OCI-LY1 (cell line): ENCODE results near the gene ERGIC2.

Experiments used
- H2AFZ ChIP-seq: fragments of 200-600 bp; sonication (generic), shearing (Covaris generic); 2 replicates; pipeline ENCODE4 v1.6.0; 2014; ENCODE audit warnings: antibody characterized with exemption, mild to moderate bottlenecking, low read length
- H3F3A ChIP-seq: fragments of 200-600 bp; sonication (generic), shearing (Covaris generic); 2 replicates; pipeline ENCODE4 v1.6.0; 2014; ENCODE audit warnings: mild to moderate bottlenecking, antibody characterized with exemption, low read length, moderate library complexity; ENCODE audit not compliant: insufficient read depth
- H3K27ac ChIP-seq: fragments of 200-600 bp; sonication (generic); 2 replicates; pipeline ENCODE4 v1.5.1; 2014; ENCODE audit warnings: low read length, mixed run types, mild to moderate bottlenecking, low read depth; ENCODE audit not compliant: poor library complexity, severe bottlenecking
- H3K27me3 ChIP-seq: fragments of 200-600 bp; sonication (generic); 2 replicates; pipeline ENCODE4 v1.6.0; 2014; ENCODE audit warnings: antibody characterized with exemption, mild to moderate bottlenecking, low read length, moderate library complexity; ENCODE audit not compliant: insufficient read depth
- H3K36me3 ChIP-seq: fragments of 200-600 bp; sonication (generic); 2 replicates; pipeline ENCODE4 v1.6.1; 2014; ENCODE audit warnings: mild to moderate bottlenecking, antibody characterized with exemption, low read length, moderate library complexity, mixed read lengths; ENCODE audit not compliant: insufficient read depth
- H3K4me1 ChIP-seq: fragments of 200-600 bp; sonication (generic); 2 replicates; pipeline ENCODE4 v1.5.1; 2014; ENCODE audit warnings: mild to moderate bottlenecking, low read length, moderate library complexity; ENCODE audit not compliant: insufficient read depth, severe bottlenecking
- H3K4me2 ChIP-seq: fragments of 200-600 bp; sonication (generic), shearing (Covaris generic); 2 replicates; pipeline ENCODE4 v1.6.1; 2014; ENCODE audit warnings: low read length
- H3K4me3 ChIP-seq: fragments of 200-600 bp; sonication (generic); 2 replicates; pipeline ENCODE4 v1.5.1; 2014; ENCODE audit warnings: low read length, low read depth, mild to moderate bottlenecking, mixed read lengths; ENCODE audit not compliant: poor library complexity, severe bottlenecking
- H3K79me2 ChIP-seq: fragments of 200-600 bp; shearing (Covaris generic); 2 replicates; pipeline ENCODE4 v1.6.1; 2016; ENCODE audit warnings: mixed run types, low read length, mixed read lengths; ENCODE audit not compliant: insufficient read depth
- H3K9ac ChIP-seq: fragments of 200-600 bp; sonication (generic), shearing (Covaris generic); 2 replicates; pipeline ENCODE4 v1.6.1; 2014; ENCODE audit warnings: mild to moderate bottlenecking, low read length, mixed read lengths
- H3K9me2 ChIP-seq: fragments of 200-600 bp; sonication (generic), shearing (Covaris generic); 2 replicates; pipeline ENCODE4 v1.6.1; 2014; ENCODE audit warnings: low read depth, mild to moderate bottlenecking, low read length, mixed read lengths
- H3K9me3 ChIP-seq: fragments of 200-600 bp; shearing (Covaris generic); 2 replicates; pipeline ENCODE4 v1.6.1; 2014; ENCODE audit warnings: low read length, mixed read lengths
- H4K20me1 ChIP-seq: fragments of 200-600 bp; sonication (generic), shearing (Covaris generic); 2 replicates; pipeline ENCODE4 v1.6.0; 2016; ENCODE audit warnings: mild to moderate bottlenecking, low read length; ENCODE audit not compliant: insufficient read depth
- EZH2 ChIP-seq: fragments of 200-600 bp; sonication (generic), shearing (Covaris generic); IDR thresholded peaks from 2 replicates; pipeline ENCODE4 v1.8.0; 2017; ENCODE audit warnings: borderline replicate concordance, mixed run types, mild to moderate bottlenecking, antibody characterized with exemption, low read length, moderate library complexity, mixed read lengths
- TF ChIP-seq, protein P1 (sequence below): fragments of 200-600 bp; sonication (generic), shearing (Covaris generic); IDR thresholded peaks from 2 replicates; pipeline ENCODE4 v1.5.1; 2017; ENCODE audit warnings: mild to moderate bottlenecking, antibody characterized with exemption, low read length, moderate library complexity, mixed read lengths

ERGIC2 gene

DNA sequence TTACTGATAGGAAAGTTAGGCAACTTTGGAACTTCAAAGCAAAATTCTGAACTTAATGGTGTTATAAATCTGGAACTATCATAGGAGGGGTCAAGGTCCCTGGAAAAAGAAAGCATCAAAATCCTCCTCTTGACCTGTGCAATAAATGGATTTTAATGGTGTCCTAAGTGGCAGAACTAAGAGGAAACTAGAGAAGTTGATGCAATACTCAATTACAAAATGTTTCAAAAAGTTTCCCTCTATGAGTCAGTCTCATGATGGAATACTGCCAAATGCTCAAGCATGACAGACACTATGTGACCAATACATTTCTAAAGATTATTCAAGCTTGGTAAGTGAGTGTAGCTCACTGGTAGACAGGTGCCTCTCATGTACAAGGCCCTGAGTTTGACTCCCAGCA lies 47.7 kb upstream of the ERGIC2 start:
- H3K36me3 ChIP-seq = no peaks in the 10 kb centered on the region
- no peak overlapping the region for H3K4me3 ChIP-seq
- no peaks in the 10 kb centered on the region for H3K9me2 ChIP-seq
- H3K79me2 ChIP-seq = no peaks in the 10 kb centered on the region
- no peaks in the 10 kb centered on the region for H3F3A ChIP-seq
- peaks cover 5% of the 10 kb centered on the region for H3K4me1 ChIP-seq
- H3K27me3 ChIP-seq = no peaks in the 10 kb centered on the region
- H4K20me1 ChIP-seq = no peaks in the 10 kb centered on the region
- H3K9me3 ChIP-seq = no peaks in the 10 kb centered on the region
- TF ChIP-seq, protein P1, sequence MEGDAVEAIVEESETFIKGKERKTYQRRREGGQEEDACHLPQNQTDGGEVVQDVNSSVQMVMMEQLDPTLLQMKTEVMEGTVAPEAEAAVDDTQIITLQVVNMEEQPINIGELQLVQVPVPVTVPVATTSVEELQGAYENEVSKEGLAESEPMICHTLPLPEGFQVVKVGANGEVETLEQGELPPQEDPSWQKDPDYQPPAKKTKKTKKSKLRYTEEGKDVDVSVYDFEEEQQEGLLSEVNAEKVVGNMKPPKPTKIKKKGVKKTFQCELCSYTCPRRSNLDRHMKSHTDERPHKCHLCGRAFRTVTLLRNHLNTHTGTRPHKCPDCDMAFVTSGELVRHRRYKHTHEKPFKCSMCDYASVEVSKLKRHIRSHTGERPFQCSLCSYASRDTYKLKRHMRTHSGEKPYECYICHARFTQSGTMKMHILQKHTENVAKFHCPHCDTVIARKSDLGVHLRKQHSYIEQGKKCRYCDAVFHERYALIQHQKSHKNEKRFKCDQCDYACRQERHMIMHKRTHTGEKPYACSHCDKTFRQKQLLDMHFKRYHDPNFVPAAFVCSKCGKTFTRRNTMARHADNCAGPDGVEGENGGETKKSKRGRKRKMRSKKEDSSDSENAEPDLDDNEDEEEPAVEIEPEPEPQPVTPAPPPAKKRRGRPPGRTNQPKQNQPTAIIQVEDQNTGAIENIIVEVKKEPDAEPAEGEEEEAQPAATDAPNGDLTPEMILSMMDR = no peak
- no peak for TF ChIP-seq EZH2
- no peak overlapping the region for H2AFZ ChIP-seq
- no peak overlapping the region for H3K4me2 ChIP-seq
- no peak overlapping the region for H3K27ac ChIP-seq
- no peak overlapping the region for H3K9ac ChIP-seq

DNA sequence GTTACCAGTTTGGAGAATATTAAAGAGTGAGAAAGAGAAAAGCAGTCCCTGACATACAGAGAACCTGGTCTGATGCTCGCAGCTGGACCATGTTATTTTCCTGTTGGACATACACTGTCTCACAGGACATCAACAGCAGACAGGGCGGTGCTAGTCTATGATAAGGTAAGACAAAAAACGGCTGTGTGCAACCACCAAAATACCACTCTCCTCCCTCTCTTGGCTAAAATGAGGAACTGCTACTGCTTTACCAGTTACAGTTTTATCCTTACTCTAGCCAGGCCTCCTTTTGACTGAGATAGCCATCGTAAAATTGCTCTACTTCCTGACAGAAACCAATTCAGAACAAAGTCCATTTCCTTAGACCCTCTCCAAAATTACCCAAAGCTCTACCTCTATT lies 47.0 kb upstream of the ERGIC2 start:
- Histone ChIP-seq H3F3A (no peaks in the 10 kb centered on the region), H3K79me2 (no peaks in the 10 kb centered on the region), H3K9me2 (no peaks in the 10 kb centered on the region), H2AFZ (no peak overlapping the region), H3K9ac (no peak overlapping the region), H3K4me2 (no peak overlapping the region), H3K4me3 (no peak overlapping the region), H3K36me3 (no peaks in the 10 kb centered on the region), H3K4me1 (peaks cover 5% of the 10 kb centered on the region), H4K20me1 (no peaks in the 10 kb centered on the region), H3K27me3 (no peaks in the 10 kb centered on the region), H3K27ac (no peak overlapping the region), H3K9me3 (no peaks in the 10 kb centered on the region)
- TF ChIP-seq, protein P1 = peak; percentile 42; the same call in 1 of the 2 replicates
- TF ChIP-seq EZH2 = no peak

- Histone ChIP-seq H4K20me1 (no peaks in the 10 kb centered on the region), H3K4me2 (no peak overlapping the region), H3K4me3 (no peak overlapping the region), H3K9ac (no peak overlapping the region), H3K4me1 (peaks cover 5% of the 10 kb centered on the region), H2AFZ (no peak overlapping the region), H3F3A (no peaks in the 10 kb centered on the region), H3K27me3 (no peaks in the 10 kb centered on the region), H3K79me2 (no peaks in the 10 kb centered on the region), H3K27ac (no peak overlapping the region), H3K9me2 (no peaks in the 10 kb centered on the region), H3K9me3 (no peaks in the 10 kb centered on the region), H3K36me3 (no peaks in the 10 kb centered on the region)
- TF ChIP-seq EZH2 = no peak
- TF ChIP-seq, protein P1 = no peak
Measured at GRCh38 chr12:29426498-29426897, 45.5 kb upstream of the ERGIC2 start.
